CD4-positive, alpha-beta T cell treated with Interleukin-10 for 1 hour (primary cell): ENCODE results near the gene ATXN2.
A peak's percentile ranks its signal among the peaks of the same experiment; 100 is the strongest.
"Not testable (repeated sequence)": the region's sequence is repeated elsewhere in the genome, so short reads cannot be mapped to it uniquely, and the experiment has no call there.

Source experiments
- DNase-seq: peaks from one replicate; pipeline ENCODE4 v3.0.0-alpha.2; 2020

The ATXN2 gene

GRCh38 chr12:111570084-111570961 lies 28.8 kb downstream of the ATXN2 start:
- DNase-seq = no peak

- no peak for DNase-seq
These were observed 29.6 kb downstream of the ATXN2 start for GRCh38 chr12:111569363-111570083.

GRCh38 chr12:111560844-111561243 lies 38.3 kb downstream of the ATXN2 start:
- not testable (repeated sequence) for DNase-seq

- DNase-seq = no peak
These were observed 41.1 kb downstream of the ATXN2 start for GRCh38 chr12:111558107-111558376.

- DNase-seq = no peak
These were observed 41.6 kb downstream of the ATXN2 start for GRCh38 chr12:111557271-111558106.

- no peak for DNase-seq
These were observed 42.4 kb downstream of the ATXN2 start for GRCh38 chr12:111556676-111557075.

GRCh38 chr12:111555313-111555712 lies 43.8 kb downstream of the ATXN2 start:
- not testable (repeated sequence) for DNase-seq

- peak; percentile 18 for DNase-seq
These were observed 52.2 kb downstream of the ATXN2 start for GRCh38 chr12:111546758-111547383.

GRCh38 chr12:111546171-111546570 lies 52.9 kb downstream of the ATXN2 start:
- DNase-seq = no peak

- DNase-seq = no peak
These were observed 55.1 kb downstream of the ATXN2 start for GRCh38 chr12:111544032-111544431.

- no peak for DNase-seq
These were observed 66.4 kb downstream of the ATXN2 start for GRCh38 chr12:111532751-111533150.

- peak; percentile 75 for DNase-seq
These were observed 69.4 kb downstream of the ATXN2 start for GRCh38 chr12:111529424-111530368.

- no peak for DNase-seq
These were observed 75.4 kb downstream of the ATXN2 start for GRCh38 chr12:111523587-111524167.

- no peak for DNase-seq
These were observed 77.3 kb downstream of the ATXN2 start for GRCh38 chr12:111521801-111522200.

- DNase-seq = no peak
These were observed 79.2 kb downstream of the ATXN2 start for GRCh38 chr12:111519937-111520336.

- DNase-seq = no peak
These were observed 80.0 kb downstream of the ATXN2 start for GRCh38 chr12:111519083-111519482.

- not testable (repeated sequence) for DNase-seq
These were observed 91.4 kb downstream of the ATXN2 start for GRCh38 chr12:111507719-111508118.

GRCh38 chr12:111507258-111507657 lies 91.9 kb downstream of the ATXN2 start:
- not testable (repeated sequence) for DNase-seq

- DNase-seq = no peak
These were observed 92.9 kb downstream of the ATXN2 start for GRCh38 chr12:111506260-111506659.

- peak; percentile 30 for DNase-seq
These were observed 93.5 kb downstream of the ATXN2 start for GRCh38 chr12:111505601-111506036.

GRCh38 chr12:111503116-111503515 lies 96.0 kb downstream of the ATXN2 start:
- no peak for DNase-seq
